B cell (primary cell): ENCODE measurements around the gene WDR83.

Experiments
- CTCF ChIP-seq: fragments of 200-600 bp; IDR thresholded peaks from one replicate; pipeline ENCODE4 v1.8.0; 2022; ENCODE audit warnings: antibody characterized with exemption, mild to moderate bottlenecking
- EZH2 ChIP-seq: IDR thresholded peaks from 2 replicates; pipeline ENCODE4 v1.6.1; 2012; ENCODE audit warnings: borderline replicate concordance, low read depth, mild to moderate bottlenecking, moderate library complexity, low read length; ENCODE audit not compliant: insufficient read depth, poor library complexity, severe bottlenecking

- TF ChIP-seq CTCF (no peak), EZH2 (no peak)
Measured at GRCh38 chr19:12696366-12697335, 30.0 kb downstream of the WDR83 start, which contains the start of gene FBXW9.
